DND-41 (cell line): Measurements from ENCODE around the gene TMEM33.

Experiments
- EZH2 ChIP-seq: IDR thresholded peaks from 3 replicates; pipeline ENCODE4 v1.6.1; 2012; ENCODE audit warnings: borderline replicate concordance, low read depth, mild to moderate bottlenecking, moderate library complexity, low read length, inconsistent platforms; ENCODE audit not compliant: severe bottlenecking
- TF ChIP-seq, protein P1 (sequence below): IDR thresholded peaks from 2 replicates; pipeline ENCODE4 v1.5.1; 2012; ENCODE audit warnings: borderline replicate concordance, low read length, moderate library complexity, mild to moderate bottlenecking; ENCODE audit not compliant: poor library complexity, severe bottlenecking; ENCODE audit errors: extremely low read depth

DNA sequence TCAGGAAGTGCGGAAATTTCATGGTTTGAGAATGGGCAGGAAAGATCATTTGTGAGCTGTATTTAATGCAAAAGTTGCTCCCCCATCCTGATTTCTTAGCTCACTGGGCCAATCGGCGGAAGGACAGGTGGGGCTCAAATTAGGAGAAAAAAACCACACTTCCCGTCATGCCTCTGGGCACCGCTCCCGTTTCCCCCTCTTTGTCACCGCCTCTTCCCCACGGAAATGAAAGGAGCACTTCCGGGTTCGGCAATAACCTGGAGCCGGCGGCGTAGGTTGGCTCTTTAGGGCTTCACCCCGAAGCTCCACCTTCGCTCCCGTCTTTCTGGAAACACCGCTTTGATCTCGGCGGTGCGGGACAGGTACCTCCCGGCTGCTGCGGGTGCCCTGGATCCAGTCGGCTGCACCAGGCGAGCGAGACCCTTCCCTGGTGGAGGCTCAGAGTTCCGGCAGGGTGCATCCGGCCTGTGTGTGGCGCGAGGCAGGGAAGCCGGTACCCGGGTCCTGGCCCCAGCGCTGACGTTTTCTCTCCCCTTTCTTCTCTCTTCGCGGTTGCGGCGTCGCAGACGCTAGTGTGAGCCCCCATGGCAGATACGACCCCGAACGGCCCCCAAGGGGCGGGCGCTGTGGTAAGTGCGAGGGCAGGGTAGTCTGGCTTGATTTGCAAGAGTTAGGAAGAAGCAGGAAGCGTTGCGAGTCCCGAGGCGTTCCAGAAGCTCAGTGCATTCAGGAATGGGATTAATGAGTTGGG is at the start of gene TMEM33:
- TF ChIP-seq, protein P1, sequence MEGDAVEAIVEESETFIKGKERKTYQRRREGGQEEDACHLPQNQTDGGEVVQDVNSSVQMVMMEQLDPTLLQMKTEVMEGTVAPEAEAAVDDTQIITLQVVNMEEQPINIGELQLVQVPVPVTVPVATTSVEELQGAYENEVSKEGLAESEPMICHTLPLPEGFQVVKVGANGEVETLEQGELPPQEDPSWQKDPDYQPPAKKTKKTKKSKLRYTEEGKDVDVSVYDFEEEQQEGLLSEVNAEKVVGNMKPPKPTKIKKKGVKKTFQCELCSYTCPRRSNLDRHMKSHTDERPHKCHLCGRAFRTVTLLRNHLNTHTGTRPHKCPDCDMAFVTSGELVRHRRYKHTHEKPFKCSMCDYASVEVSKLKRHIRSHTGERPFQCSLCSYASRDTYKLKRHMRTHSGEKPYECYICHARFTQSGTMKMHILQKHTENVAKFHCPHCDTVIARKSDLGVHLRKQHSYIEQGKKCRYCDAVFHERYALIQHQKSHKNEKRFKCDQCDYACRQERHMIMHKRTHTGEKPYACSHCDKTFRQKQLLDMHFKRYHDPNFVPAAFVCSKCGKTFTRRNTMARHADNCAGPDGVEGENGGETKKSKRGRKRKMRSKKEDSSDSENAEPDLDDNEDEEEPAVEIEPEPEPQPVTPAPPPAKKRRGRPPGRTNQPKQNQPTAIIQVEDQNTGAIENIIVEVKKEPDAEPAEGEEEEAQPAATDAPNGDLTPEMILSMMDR, result no peak
- no peak for TF ChIP-seq EZH2
